HEK293 (cell line): ENCODE data around the gene PIEZO1.

ENCODE experiments used
- EGR2 ChIP-seq: fragments of 450-650 bp; formaldehyde crosslinking; IDR thresholded peaks from 2 replicates; pipeline ENCODE4 v1.5.1; 2016; ENCODE audit warnings: low read depth, missing biosample characterization, missing genetic modification characterization
- GFI1B ChIP-seq: fragments of 450-650 bp; formaldehyde crosslinking; IDR thresholded peaks from 2 replicates; pipeline ENCODE4 v1.5.1; 2016; ENCODE audit warnings: missing biosample characterization, missing genetic modification characterization
- GLIS2 ChIP-seq: fragments of 450-650 bp; formaldehyde crosslinking; IDR thresholded peaks from 2 replicates; pipeline ENCODE4 v1.5.1; 2016; ENCODE audit warnings: missing biosample characterization, missing genetic modification characterization
- IKZF3 ChIP-seq: fragments of 450-650 bp; IDR thresholded peaks from 2 replicates; pipeline ENCODE4 v1.5.0; 2018; ENCODE audit warnings: missing biosample characterization, mild to moderate bottlenecking, missing genetic modification characterization, moderate library complexity
- KLF7 ChIP-seq: fragments of 450-650 bp; formaldehyde crosslinking; IDR thresholded peaks from 2 replicates; pipeline ENCODE4 v1.5.1; 2016; ENCODE audit warnings: missing biosample characterization, missing genetic modification characterization, borderline replicate concordance
- OSR2 ChIP-seq: fragments of 450-650 bp; formaldehyde crosslinking; IDR thresholded peaks from 2 replicates; pipeline ENCODE4 v1.5.1; 2016; ENCODE audit warnings: missing biosample characterization, missing genetic modification characterization
- REPIN1 ChIP-seq: fragments of 450-650 bp; formaldehyde crosslinking; IDR thresholded peaks from 2 replicates; pipeline ENCODE4 v1.5.1; 2017; ENCODE audit warnings: missing biosample characterization, missing genetic modification characterization, low read depth
- SCRT1 ChIP-seq: fragments of 450-650 bp; formaldehyde crosslinking; IDR thresholded peaks from 2 replicates; pipeline ENCODE4 v1.5.1; 2016; ENCODE audit warnings: missing biosample characterization, missing genetic modification characterization, borderline replicate concordance
- ZBTB17 ChIP-seq: fragments of 450-650 bp; formaldehyde crosslinking; IDR thresholded peaks from 2 replicates; pipeline ENCODE4 v1.5.1; 2016; ENCODE audit warnings: missing biosample characterization, missing genetic modification characterization
- ZFHX2 ChIP-seq: fragments of 450-650 bp; formaldehyde crosslinking; conservative IDR thresholded peaks from 2 replicates; pipeline ENCODE4 v1.5.1; 2016; ENCODE audit warnings: missing biosample characterization, missing genetic modification characterization
- ZIC2 ChIP-seq: fragments of 450-650 bp; formaldehyde crosslinking; IDR thresholded peaks from 2 replicates; pipeline ENCODE4 v1.5.1; 2016; ENCODE audit warnings: missing biosample characterization, missing genetic modification characterization
- ZNF121 ChIP-seq: fragments of 450-650 bp; formaldehyde crosslinking; IDR thresholded peaks from 2 replicates; pipeline ENCODE4 v1.5.1; 2016; ENCODE audit warnings: missing biosample characterization, missing genetic modification characterization
- ZNF157 ChIP-seq: fragments of 450-650 bp; formaldehyde crosslinking; IDR thresholded peaks from 2 replicates; pipeline ENCODE4 v1.5.1; 2016; ENCODE audit warnings: missing biosample characterization, missing genetic modification characterization
- ZNF16 ChIP-seq: fragments of 450-650 bp; formaldehyde crosslinking; IDR thresholded peaks from 2 replicates; pipeline ENCODE4 v1.5.1; 2016; ENCODE audit warnings: low read depth, missing biosample characterization, missing genetic modification characterization
- ZNF248 ChIP-seq: fragments of 450-650 bp; formaldehyde crosslinking; IDR thresholded peaks from 2 replicates; pipeline ENCODE4 v1.5.1; 2017; ENCODE audit warnings: missing biosample characterization, missing genetic modification characterization
- ZNF274 ChIP-seq, 2 experiments: fragments of 200-500 bp in 1 of 2; fragments of 450-650 bp in 1 of 2; sonication (Bioruptor generic) in 1 of 2; formaldehyde crosslinking in 1 of 2; IDR thresholded peaks; 2 replicates each; pipeline versions ENCODE4 v1.5.1 to v1.6.1; 2014 to 2016; ENCODE audit warnings: borderline replicate concordance in 1 of 2, inconsistent platforms in 1 of 2, low read length in 1 of 2, missing biosample characterization in 1 of 2, missing genetic modification characterization in 1 of 2
- ZNF302 ChIP-seq: fragments of 450-650 bp; formaldehyde crosslinking; IDR thresholded peaks from 2 replicates; pipeline ENCODE4 v1.5.1; 2016; ENCODE audit warnings: missing biosample characterization, missing genetic modification characterization, low read depth
- ZNF426 ChIP-seq: fragments of 450-650 bp; formaldehyde crosslinking; IDR thresholded peaks from 2 replicates; pipeline ENCODE4 v1.5.1; 2017; ENCODE audit warnings: missing biosample characterization, missing genetic modification characterization, mild to moderate bottlenecking, inconsistent platforms, moderate library complexity
- ZNF521 ChIP-seq: fragments of 450-650 bp; formaldehyde crosslinking; IDR thresholded peaks from 2 replicates; pipeline ENCODE4 v1.5.1; 2017; ENCODE audit warnings: missing biosample characterization, mild to moderate bottlenecking, missing genetic modification characterization
- ZNF530 ChIP-seq: fragments of 450-650 bp; formaldehyde crosslinking; IDR thresholded peaks from 2 replicates; pipeline ENCODE4 v1.5.1; 2016; ENCODE audit warnings: low read depth, missing biosample characterization, missing genetic modification characterization
- ZNF585B ChIP-seq: fragments of 450-650 bp; formaldehyde crosslinking; IDR thresholded peaks from 2 replicates; pipeline ENCODE4 v1.5.1; 2016; ENCODE audit warnings: missing biosample characterization, missing genetic modification characterization
- ZNF76 ChIP-seq: fragments of 450-650 bp; formaldehyde crosslinking; IDR thresholded peaks from 2 replicates; pipeline ENCODE4; 2016; ENCODE audit warnings: low read depth, missing biosample characterization, missing genetic modification characterization, borderline replicate concordance
- ZSCAN16 ChIP-seq: fragments of 450-650 bp; formaldehyde crosslinking; IDR thresholded peaks from 2 replicates; pipeline ENCODE4 v1.5.1; 2016; ENCODE audit warnings: missing biosample characterization, missing genetic modification characterization
- TF ChIP-seq, protein P1 (sequence below): fragments of 450-650 bp; formaldehyde crosslinking; IDR thresholded peaks from 2 replicates; pipeline ENCODE4 v1.5.1; 2016; ENCODE audit warnings: missing biosample characterization, missing genetic modification characterization
- TF ChIP-seq, protein P2 (sequence below): fragments of 450-650 bp; formaldehyde crosslinking; IDR thresholded peaks from 2 replicates; pipeline ENCODE4 v1.5.1; 2017; ENCODE audit warnings: missing biosample characterization, missing genetic modification characterization
- TF ChIP-seq, protein P3 (sequence below): fragments of 450-650 bp; IDR thresholded peaks from 2 replicates; pipeline ENCODE4 v1.5.1; 2018; ENCODE audit warnings: missing biosample characterization, mild to moderate bottlenecking, missing genetic modification characterization
- TF ChIP-seq, protein P4 (sequence below): fragments of 450-650 bp; IDR thresholded peaks from 2 replicates; pipeline ENCODE4 v1.5.1; 2018; ENCODE audit warnings: missing biosample characterization, missing genetic modification characterization
- TF ChIP-seq, protein P5 (sequence below): fragments of 450-650 bp; formaldehyde crosslinking; IDR thresholded peaks from 2 replicates; pipeline ENCODE4 v1.5.1; 2016; ENCODE audit warnings: missing biosample characterization, missing genetic modification characterization
- TF ChIP-seq, protein P6 (sequence below): fragments of 450-650 bp; formaldehyde crosslinking; IDR thresholded peaks from 2 replicates; pipeline ENCODE4 v1.5.1; 2016; ENCODE audit warnings: missing biosample characterization, missing genetic modification characterization

The PIEZO1 gene

DNA sequence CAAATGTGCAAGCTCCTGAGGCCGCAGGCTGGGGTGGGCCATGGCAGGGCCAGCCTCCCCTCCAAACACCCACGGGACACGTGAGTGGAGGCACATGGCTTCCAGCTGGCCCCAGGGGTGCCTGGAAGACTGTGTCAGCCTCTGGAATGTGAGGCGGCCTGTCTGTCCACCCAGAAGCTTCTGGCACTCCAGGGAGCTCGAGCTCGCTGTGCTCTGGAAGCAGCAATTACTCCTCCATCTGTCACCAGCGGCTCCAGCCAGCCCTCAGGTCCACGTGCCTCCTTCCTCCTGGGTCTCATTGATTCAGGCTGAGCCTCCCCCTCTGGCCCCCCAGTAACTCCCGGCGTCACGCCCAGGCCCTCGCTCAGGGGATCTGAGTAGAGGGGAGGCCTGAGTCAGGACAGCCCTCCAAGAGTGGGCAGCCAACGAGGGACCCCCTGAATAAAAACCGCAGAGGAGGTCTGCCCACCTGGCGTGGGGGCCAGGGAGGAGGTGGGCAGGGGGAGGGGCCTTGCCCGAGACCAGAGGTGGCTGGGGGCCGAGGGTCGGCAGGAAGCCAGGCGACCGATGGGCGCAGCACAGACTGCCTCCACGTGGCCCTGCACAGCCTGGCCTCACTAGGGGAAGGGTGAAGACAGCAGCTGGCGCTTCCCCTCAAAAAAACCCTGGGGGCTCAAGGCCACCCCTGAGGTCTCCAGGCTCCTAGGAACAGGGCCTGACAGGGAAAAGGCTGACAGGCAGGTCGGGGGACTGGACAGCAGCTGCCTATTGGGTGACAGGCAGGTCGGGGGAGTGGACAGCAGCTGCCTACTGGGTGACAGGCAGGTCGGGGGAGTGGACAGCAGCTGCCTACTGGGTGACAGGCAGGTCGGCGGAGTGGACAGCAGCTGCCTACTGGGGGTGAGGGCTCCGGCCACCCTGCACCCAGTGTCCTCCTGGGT is 11.9 kb downstream of the PIEZO1 start (continued):
- TF ChIP-seq, protein P1, sequence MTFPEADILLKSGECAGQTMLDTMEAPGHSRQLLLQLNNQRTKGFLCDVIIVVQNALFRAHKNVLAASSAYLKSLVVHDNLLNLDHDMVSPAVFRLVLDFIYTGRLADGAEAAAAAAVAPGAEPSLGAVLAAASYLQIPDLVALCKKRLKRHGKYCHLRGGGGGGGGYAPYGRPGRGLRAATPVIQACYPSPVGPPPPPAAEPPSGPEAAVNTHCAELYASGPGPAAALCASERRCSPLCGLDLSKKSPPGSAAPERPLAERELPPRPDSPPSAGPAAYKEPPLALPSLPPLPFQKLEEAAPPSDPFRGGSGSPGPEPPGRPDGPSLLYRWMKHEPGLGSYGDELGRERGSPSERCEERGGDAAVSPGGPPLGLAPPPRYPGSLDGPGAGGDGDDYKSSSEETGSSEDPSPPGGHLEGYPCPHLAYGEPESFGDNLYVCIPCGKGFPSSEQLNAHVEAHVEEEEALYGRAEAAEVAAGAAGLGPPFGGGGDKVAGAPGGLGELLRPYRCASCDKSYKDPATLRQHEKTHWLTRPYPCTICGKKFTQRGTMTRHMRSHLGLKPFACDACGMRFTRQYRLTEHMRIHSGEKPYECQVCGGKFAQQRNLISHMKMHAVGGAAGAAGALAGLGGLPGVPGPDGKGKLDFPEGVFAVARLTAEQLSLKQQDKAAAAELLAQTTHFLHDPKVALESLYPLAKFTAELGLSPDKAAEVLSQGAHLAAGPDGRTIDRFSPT (tag by site-specific recombination), result no peak; the same call in 1 of the 2 replicates
- no peak for TF ChIP-seq ZNF302 (tag by site-specific recombination)
- TF ChIP-seq IKZF3, result peak; percentile 28; the same call in 1 of the 2 replicates
- TF ChIP-seq ZNF521 (tag by site-specific recombination), result no peak
- TF ChIP-seq, protein P2, sequence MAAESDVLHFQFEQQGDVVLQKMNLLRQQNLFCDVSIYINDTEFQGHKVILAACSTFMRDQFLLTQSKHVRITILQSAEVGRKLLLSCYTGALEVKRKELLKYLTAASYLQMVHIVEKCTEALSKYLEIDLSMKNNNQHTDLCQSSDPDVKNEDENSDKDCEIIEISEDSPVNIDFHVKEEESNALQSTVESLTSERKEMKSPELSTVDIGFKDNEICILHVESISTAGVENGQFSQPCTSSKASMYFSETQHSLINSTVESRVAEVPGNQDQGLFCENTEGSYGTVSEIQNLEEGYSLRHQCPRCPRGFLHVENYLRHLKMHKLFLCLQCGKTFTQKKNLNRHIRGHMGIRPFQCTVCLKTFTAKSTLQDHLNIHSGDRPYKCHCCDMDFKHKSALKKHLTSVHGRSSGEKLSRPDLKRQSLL (tag by site-specific recombination), result peak; percentile 72; the same call in 1 of the 2 replicates
- TF ChIP-seq ZNF121 (tag by site-specific recombination), result 0 out of 2 replicates have a peak, but pooled peaks have one; percentile 25
- TF ChIP-seq KLF7 (tag by site-specific recombination), result no peak
- no peak for TF ChIP-seq ZNF16 (tag by site-specific recombination)
- TF ChIP-seq, protein P3, sequence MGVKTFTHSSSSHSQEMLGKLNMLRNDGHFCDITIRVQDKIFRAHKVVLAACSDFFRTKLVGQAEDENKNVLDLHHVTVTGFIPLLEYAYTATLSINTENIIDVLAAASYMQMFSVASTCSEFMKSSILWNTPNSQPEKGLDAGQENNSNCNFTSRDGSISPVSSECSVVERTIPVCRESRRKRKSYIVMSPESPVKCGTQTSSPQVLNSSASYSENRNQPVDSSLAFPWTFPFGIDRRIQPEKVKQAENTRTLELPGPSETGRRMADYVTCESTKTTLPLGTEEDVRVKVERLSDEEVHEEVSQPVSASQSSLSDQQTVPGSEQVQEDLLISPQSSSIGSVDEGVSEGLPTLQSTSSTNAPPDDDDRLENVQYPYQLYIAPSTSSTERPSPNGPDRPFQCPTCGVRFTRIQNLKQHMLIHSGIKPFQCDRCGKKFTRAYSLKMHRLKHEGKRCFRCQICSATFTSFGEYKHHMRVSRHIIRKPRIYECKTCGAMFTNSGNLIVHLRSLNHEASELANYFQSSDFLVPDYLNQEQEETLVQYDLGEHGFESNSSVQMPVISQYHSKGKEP (tag by site-specific recombination), result no peak
- TF ChIP-seq EGR2 (tag by site-specific recombination), result peak; percentile 43; the same call in 1 of the 2 replicates
- no peak for TF ChIP-seq ZNF530 (tag by site-specific recombination)
- TF ChIP-seq SCRT1, result no peak
- TF ChIP-seq ZNF585B (tag by site-specific recombination), result no peak
- no peak for TF ChIP-seq ZNF76
- TF ChIP-seq ZNF274 (IDR thresholded peaks at IDR 0.05; ENCODE audit: low read length), result no peak
- TF ChIP-seq ZNF274 (tag by site-specific recombination; IDR thresholded peaks at IDR 0.05; ENCODE audit: borderline replicate concordance), result no peak
- TF ChIP-seq ZFHX2, result peak; percentile 64
- TF ChIP-seq ZIC2 (tag by site-specific recombination), result peak; percentile 92
- TF ChIP-seq ZBTB17 (tag by site-specific recombination), result peak; percentile 42; the same call in 1 of the 2 replicates
- no peak for TF ChIP-seq ZNF426 (tag by site-specific recombination)
- no peak for TF ChIP-seq ZNF248 (tag by site-specific recombination)
- peak; percentile 75 for TF ChIP-seq GLIS2 (tag by site-specific recombination)
- TF ChIP-seq, protein P4, sequence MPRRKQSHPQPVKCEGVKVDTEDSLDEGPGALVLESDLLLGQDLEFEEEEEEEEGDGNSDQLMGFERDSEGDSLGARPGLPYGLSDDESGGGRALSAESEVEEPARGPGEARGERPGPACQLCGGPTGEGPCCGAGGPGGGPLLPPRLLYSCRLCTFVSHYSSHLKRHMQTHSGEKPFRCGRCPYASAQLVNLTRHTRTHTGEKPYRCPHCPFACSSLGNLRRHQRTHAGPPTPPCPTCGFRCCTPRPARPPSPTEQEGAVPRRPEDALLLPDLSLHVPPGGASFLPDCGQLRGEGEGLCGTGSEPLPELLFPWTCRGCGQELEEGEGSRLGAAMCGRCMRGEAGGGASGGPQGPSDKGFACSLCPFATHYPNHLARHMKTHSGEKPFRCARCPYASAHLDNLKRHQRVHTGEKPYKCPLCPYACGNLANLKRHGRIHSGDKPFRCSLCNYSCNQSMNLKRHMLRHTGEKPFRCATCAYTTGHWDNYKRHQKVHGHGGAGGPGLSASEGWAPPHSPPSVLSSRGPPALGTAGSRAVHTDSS (tag by site-specific recombination), result no peak
- TF ChIP-seq GFI1B (tag by site-specific recombination), result no peak
- no peak for TF ChIP-seq REPIN1
- TF ChIP-seq, protein P5, sequence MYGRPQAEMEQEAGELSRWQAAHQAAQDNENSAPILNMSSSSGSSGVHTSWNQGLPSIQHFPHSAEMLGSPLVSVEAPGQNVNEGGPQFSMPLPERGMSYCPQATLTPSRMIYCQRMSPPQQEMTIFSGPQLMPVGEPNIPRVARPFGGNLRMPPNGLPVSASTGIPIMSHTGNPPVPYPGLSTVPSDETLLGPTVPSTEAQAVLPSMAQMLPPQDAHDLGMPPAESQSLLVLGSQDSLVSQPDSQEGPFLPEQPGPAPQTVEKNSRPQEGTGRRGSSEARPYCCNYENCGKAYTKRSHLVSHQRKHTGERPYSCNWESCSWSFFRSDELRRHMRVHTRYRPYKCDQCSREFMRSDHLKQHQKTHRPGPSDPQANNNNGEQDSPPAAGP (tag by site-specific recombination), result 0 out of 2 replicates have a peak, but pooled peaks have one; percentile 28
- TF ChIP-seq, protein P6, sequence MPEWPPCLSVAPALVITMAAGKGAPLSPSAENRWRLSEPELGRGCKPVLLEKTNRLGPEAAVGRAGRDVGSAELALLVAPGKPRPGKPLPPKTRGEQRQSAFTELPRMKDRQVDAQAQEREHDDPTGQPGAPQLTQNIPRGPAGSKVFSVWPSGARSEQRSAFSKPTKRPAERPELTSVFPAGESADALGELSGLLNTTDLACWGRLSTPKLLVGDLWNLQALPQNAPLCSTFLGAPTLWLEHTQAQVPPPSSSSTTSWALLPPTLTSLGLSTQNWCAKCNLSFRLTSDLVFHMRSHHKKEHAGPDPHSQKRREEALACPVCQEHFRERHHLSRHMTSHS (tag by site-specific recombination), result no peak
- TF ChIP-seq ZSCAN16 (tag by site-specific recombination), result no peak
- peak; percentile 97 for TF ChIP-seq OSR2
- TF ChIP-seq ZNF157 (tag by site-specific recombination), result no peak
